ENCODE data around the gene GINS3.

The GINS3 gene

GRCh38 chr16:58425756-58426494, 33.7 kb downstream of the GINS3 start:
- no peak for DNase-seq (ENCODE audit: low read depth)

GRCh38 chr16:58426966-58427365, 34.7 kb downstream of the GINS3 start:
- no peak for DNase-seq (ENCODE audit: low read depth)

- DNase-seq (ENCODE audit: low read depth): no peak
These were observed 36.6 kb downstream of the GINS3 start for GRCh38 chr16:58428621-58429542.

GRCh38 chr16:58430718-58431117, 38.4 kb downstream of the GINS3 start:
- no peak for DNase-seq (ENCODE audit: low read depth)

- DNase-seq (ENCODE audit: low read depth): no peak
These were observed 41.3 kb downstream of the GINS3 start for GRCh38 chr16:58433569-58433951.

- no peak for DNase-seq (ENCODE audit: low read depth)
These were observed 43.5 kb downstream of the GINS3 start for GRCh38 chr16:58435779-58436178.

- no peak for DNase-seq (ENCODE audit: low read depth)
These were observed 47.9 kb downstream of the GINS3 start for GRCh38 chr16:58440131-58440530.

- DNase-seq (ENCODE audit: low read depth): no peak
These were observed 50.3 kb downstream of the GINS3 start for GRCh38 chr16:58442547-58442946.

- DNase-seq (ENCODE audit: low read depth): no peak
These were observed 51.5 kb downstream of the GINS3 start for GRCh38 chr16:58443783-58444182.

GRCh38 chr16:58444265-58444664, 52.0 kb downstream of the GINS3 start:
- no peak for DNase-seq (ENCODE audit: low read depth)

- no peak for DNase-seq (ENCODE audit: low read depth)
These were observed 56.6 kb downstream of the GINS3 start for GRCh38 chr16:58448890-58449289.

- DNase-seq (ENCODE audit: low read depth): no peak
These were observed 57.0 kb downstream of the GINS3 start for GRCh38 chr16:58449306-58449705.

GRCh38 chr16:58449768-58450167, 57.5 kb downstream of the GINS3 start:
- no peak for DNase-seq (ENCODE audit: low read depth)

- no peak for DNase-seq (ENCODE audit: low read depth)
These were observed 58.3 kb downstream of the GINS3 start for GRCh38 chr16:58450590-58450989.

- no peak for DNase-seq (ENCODE audit: low read depth)
These were observed 59.0 kb downstream of the GINS3 start for GRCh38 chr16:58451265-58451689.

GRCh38 chr16:58451945-58452401, 59.7 kb downstream of the GINS3 start:
- peak; percentile 25 for DNase-seq (ENCODE audit: low read depth)

- DNase-seq (ENCODE audit: low read depth): no peak
These were observed 60.4 kb downstream of the GINS3 start for GRCh38 chr16:58452640-58453039.

GRCh38 chr16:58454178-58454577, 61.9 kb downstream of the GINS3 start:
- DNase-seq (ENCODE audit: low read depth): no peak

GRCh38 chr16:58454856-58455255, 62.6 kb downstream of the GINS3 start:
- no peak for DNase-seq (ENCODE audit: low read depth)
